CD4-positive, alpha-beta T cell treated with Interferon gamma for 1 hour (primary cell): ENCODE results near the gene RUBCNL.
A peak's percentile ranks its signal among the peaks of the same experiment; 100 is the strongest.

Experiments used
- DNase-seq: peaks from one replicate; pipeline ENCODE4 v3.0.0-alpha.2; 2020

Gene RUBCNL

GRCh38 chr13:46303742-46304385 lies 83.2 kb downstream of the RUBCNL start:
- DNase-seq: no peak

DNA sequence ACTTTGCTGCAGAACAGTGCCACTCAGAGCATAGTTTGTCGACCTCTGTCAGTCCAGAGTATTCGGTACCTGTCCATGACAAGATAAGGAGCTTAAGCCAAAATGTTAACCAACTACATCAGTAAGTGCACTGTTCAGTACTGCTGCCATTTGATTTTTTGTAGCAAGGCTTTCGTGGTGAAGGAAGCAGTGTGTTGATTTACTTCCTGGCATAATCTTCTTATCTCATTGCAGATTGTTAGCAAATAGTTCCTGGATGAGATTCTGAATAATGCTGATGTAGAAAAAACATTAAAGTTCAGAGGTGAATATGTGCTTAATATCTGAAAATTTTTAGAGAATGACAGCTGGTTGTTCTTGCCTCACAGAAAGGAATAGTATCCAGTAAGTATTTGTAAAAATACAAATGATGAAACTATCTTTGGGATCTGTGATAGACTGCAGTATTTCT lies 89.7 kb downstream of the RUBCNL start:
- no peak for DNase-seq

GRCh38 chr13:46296921-46297320 lies 90.1 kb downstream of the RUBCNL start:
- DNase-seq: no peak

GRCh38 chr13:46296115-46296822 lies 90.8 kb downstream of the RUBCNL start:
- no peak for DNase-seq

DNA sequence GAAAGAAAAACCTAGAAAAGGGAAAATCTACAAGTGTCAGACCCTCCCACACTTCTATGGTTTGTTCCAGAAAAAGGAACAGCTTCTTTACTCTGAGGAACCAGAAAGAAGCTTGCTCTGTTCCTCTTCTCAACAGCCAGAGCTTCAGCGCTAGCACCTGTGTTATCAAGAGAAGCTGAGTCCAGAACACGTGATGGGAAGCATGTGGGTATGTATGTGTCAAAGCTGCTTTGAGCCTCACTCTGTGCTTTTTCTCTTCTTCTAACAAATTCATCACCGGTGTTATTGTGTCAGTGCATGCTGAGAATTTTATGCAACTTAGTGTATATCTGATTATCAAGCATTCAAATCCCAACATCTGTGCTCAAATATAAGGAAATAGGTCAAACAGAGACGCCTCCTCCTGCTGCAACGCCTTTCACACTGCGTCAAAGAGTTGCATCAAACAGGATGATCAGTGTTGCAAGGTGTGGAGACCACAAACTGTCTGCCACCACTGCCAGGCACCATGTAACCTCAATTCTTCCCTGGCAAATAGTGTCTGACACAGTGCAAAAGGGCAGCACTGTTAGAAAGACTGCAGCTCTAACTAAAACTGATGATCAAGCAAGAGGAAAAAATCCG lies 91.4 kb downstream of the RUBCNL start:
- DNase-seq: peak; percentile 73

DNA sequence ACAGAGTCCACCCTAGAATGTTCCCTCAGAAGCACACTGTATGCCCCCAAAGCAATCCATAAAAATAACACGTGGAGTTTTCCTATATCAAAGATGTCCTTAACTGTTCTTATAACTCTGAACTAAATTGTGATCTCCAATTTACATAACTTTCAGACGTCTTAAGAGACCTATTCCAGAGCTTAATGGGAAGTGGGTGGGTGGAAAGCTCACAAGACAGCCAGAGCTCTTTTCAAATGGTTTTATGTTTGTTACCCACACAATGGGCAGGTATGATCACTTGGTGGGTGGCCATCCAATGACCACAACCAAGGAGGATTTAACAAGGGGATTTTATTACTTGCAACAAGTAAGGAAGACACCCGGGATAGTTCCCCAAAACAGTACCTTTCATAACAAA lies 93.6 kb downstream of the RUBCNL start:
- no peak for DNase-seq
